ENCODE measurements around the gene OGFR.

Gene OGFR

GRCh38 chr20:62784497-62784896 is 20.1 kb upstream of the OGFR start:
- DNase-seq (ENCODE audit: low read depth in 2 of 2), result no peak

GRCh38 chr20:62785393-62785792 is 19.2 kb upstream of the OGFR start:
- no peak for DNase-seq (ENCODE audit: low read depth in 2 of 2)

- no peak for DNase-seq (ENCODE audit: low read depth in 2 of 2)
Measured at GRCh38 chr20:62786157-62786556, 18.5 kb upstream of the OGFR start.

GRCh38 chr20:62787321-62787720 is 17.3 kb upstream of the OGFR start:
- DNase-seq (ENCODE audit: low read depth in 2 of 2), result no peak

- no peak for DNase-seq (ENCODE audit: low read depth in 2 of 2)
Measured at GRCh38 chr20:62787866-62788265, 16.8 kb upstream of the OGFR start.

- DNase-seq (ENCODE audit: low read depth in 2 of 2), result no peak
Measured at GRCh38 chr20:62788607-62789006, 16.0 kb upstream of the OGFR start.

GRCh38 chr20:62790075-62790474 is 14.6 kb upstream of the OGFR start:
- no peak for DNase-seq (ENCODE audit: low read depth in 2 of 2)

GRCh38 chr20:62791301-62792181 is 13.1 kb upstream of the OGFR start:
- peak; percentile 53 to 65 for DNase-seq (ENCODE audit: low read depth in 2 of 2)

GRCh38 chr20:62792182-62792939 is 12.3 kb upstream of the OGFR start:
- DNase-seq (ENCODE audit: low read depth in 2 of 2), result no peak

- DNase-seq (ENCODE audit: low read depth in 2 of 2), result no peak
Measured at GRCh38 chr20:62792940-62793756, 11.5 kb upstream of the OGFR start.

- no peak for DNase-seq (ENCODE audit: low read depth in 2 of 2)
Measured at GRCh38 chr20:62793757-62794006, 11.0 kb upstream of the OGFR start.

GRCh38 chr20:62794007-62794724 is 10.5 kb upstream of the OGFR start:
- peak; percentile 92 to 95 for DNase-seq (ENCODE audit: low read depth in 2 of 2)

- peak; percentile 53 to 68 for DNase-seq (ENCODE audit: low read depth in 2 of 2)
Measured at GRCh38 chr20:62795023-62795761, 9.4 kb upstream of the OGFR start.

- DNase-seq (ENCODE audit: low read depth in 2 of 2), result no peak
Measured at GRCh38 chr20:62796699-62797491, 7.7 kb upstream of the OGFR start.

GRCh38 chr20:62797671-62798532 is 6.7 kb upstream of the OGFR start:
- no peak for DNase-seq (ENCODE audit: low read depth in 2 of 2)

GRCh38 chr20:62799036-62799435 is 5.6 kb upstream of the OGFR start:
- no peak for DNase-seq (ENCODE audit: low read depth in 2 of 2)

GRCh38 chr20:62799459-62799858 is 5.2 kb upstream of the OGFR start:
- no peak for DNase-seq (ENCODE audit: low read depth in 2 of 2)

GRCh38 chr20:62799873-62800272 is 4.8 kb upstream of the OGFR start:
- DNase-seq (ENCODE audit: low read depth in 2 of 2), result no peak
